Suprapubic skin (tissue), 4 donors: Measurements from ENCODE around the gene CHST13. TPM values are rescaled to one million over a fixed set of nuclear protein-coding genes. Genes with fewer than 3 reads are reported as not detected.

Experiments used
- DNase-seq, 2 donors: peaks; one replicate each; pipeline ENCODE4 v3.0.0-alpha.2; 2019; ENCODE audit warnings: low spot score in 2 of 2
- H3K27ac ChIP-seq: fragments of 200-600 bp; sonication (generic); one replicate; pipeline ENCODE4 v1.5.1; 2019
- H3K27me3 ChIP-seq: fragments of 200-600 bp; sonication (generic); one replicate; pipeline ENCODE4 v1.5.1; 2019
- H3K36me3 ChIP-seq: fragments of 200-600 bp; sonication (generic); one replicate; pipeline ENCODE4 v1.5.1; 2019
- H3K4me1 ChIP-seq: fragments of 200-600 bp; sonication (generic); one replicate; pipeline ENCODE4 v1.5.1; 2019
- H3K4me3 ChIP-seq: fragments of 200-600 bp; sonication (generic); one replicate; pipeline ENCODE4 v1.5.1; 2019; ENCODE audit warnings: mild to moderate bottlenecking
- H3K9me3 ChIP-seq: fragments of 200-600 bp; sonication (generic); one replicate; pipeline ENCODE4 v1.5.1; 2019
- EP300 ChIP-seq: sonication (generic); formaldehyde crosslinking; IDR thresholded peaks from one replicate; pipeline ENCODE4 v1.6.1; 2017; ENCODE audit warnings: antibody characterized with exemption
- POLR2A ChIP-seq, 2 donors: fragments of 450-650 bp; IDR thresholded peaks; one replicate each; pipeline ENCODE4 v1.6.1; 2017; ENCODE audit warnings: antibody characterized with exemption in 2 of 2, mild to moderate bottlenecking in 2 of 2, moderate library complexity in 2 of 2
- POLR2AphosphoS5 ChIP-seq, 3 donors: sonication (generic); formaldehyde crosslinking; IDR thresholded peaks; one replicate each; pipeline ENCODE4 v1.6.1; 2017; ENCODE audit warnings: antibody characterized with exemption in 3 of 3
- WGBS: methylation state at CpG from one replicate; pipeline ENCODE4 v1.1.5; 2018; 5-methylcytosine and 5-hydroxymethylcytosine counted together
- total RNA-seq, 4 donors: library from RNA; depleted of rRNA; stranded (reverse); fragments of >200 nt; gene quantifications; one replicate each; pipeline ENCODE4 v1.1.0, GENCODE V29; 2016
- TF ChIP-seq, protein P1 (sequence below), 2 donors: fragments of 200-600 bp in 1 of 2; fragments of 450-650 bp in 1 of 2; sonication (generic) in 1 of 2; IDR thresholded peaks; one replicate each; pipeline ENCODE4 v1.5.1; 2016 to 2019; ENCODE audit warnings: antibody characterized with exemption in 2 of 2, mild to moderate bottlenecking in 1 of 2, moderate library complexity in 1 of 2

Gene CHST13
- total RNA-seq, 4 donors from 2014 or later, result not detected

DNA sequence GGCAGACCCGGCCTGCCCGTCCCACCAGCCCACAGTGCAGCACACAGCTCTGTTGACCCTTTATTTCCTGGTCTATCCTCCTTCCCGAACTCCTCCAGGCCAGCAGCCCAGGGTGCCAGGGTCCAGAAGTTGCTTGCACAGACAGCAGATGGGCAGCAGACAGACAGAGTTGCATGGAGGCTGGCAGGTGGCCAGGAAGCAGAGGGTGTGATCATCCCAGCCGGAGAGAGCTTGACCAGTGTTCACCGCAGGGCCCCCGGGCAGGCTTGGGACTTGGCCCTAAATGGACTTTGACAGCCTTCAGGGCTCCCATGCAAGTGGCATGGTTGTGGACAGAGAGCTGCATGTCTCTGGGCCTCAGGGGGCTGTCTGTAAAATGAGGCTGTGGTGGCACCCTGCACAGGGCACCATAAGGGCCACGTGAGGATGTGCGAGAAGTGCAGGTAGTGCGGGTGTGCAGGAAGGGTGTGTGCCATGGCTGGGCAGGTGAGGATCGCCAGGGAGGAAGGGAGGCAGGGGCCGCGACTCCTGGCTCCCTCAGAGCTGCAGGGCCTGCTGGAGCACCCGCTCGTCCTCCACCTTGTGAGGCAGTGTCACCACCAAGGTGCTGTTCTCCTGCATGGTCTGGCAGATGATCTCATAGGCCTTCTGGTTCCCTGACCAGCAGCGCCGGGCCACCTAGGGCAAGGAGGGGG lies 42.0 kb upstream of the CHST13 start:
- WGBS, result 80% methylated on average over 10 of the region's 16 CpGs
- Histone ChIP-seq H3K4me3 (no peak overlapping the region), H3K4me1 (peaks cover 7% of the 10 kb centered on the region)

DNA sequence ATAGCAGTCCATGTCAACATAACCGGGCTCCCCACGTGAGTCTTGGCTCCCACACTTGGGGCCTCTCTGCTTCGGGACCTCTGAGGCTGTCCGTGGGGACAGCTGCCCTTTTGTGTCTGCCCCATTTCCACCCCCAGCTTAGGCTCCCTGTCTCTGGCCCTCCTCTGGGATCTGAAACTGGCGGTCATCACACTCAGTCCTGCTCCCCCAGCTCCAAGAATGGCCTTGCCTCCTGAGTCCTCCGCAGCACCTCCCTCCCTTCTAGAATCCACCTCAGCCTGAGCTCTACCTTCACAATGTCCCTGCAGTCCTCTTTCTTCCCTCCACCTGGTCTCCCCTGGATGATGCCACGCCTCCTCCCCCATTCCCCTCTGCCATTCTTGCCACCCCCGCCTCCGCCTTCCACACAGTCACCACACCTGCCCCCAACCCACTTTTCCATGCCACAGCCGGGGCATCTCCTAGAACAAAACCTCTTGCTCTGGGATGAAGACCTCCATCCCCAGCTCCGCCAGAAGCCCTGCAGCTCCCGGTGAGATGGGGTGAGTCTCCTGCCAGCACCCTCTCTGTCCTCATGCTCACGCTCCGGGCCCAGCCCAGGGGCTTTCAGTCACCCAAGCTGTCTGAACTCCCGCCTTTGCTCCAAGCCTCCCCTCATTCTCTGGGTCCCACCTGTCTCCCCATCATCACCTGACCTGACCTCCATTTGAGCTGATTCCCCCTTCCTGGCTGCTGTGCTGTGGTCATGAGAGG lies 41.3 kb upstream of the CHST13 start:
- no peaks in the 10 kb centered on the region for H3K27me3 ChIP-seq
- H3K4me1 ChIP-seq, result peaks cover 7% of the 10 kb centered on the region
- no peaks in the 10 kb centered on the region for H3K36me3 ChIP-seq
- TF ChIP-seq POLR2A (IDR thresholded peaks at IDR 0.05) (no peak), POLR2AphosphoS5 (IDR thresholded peaks at IDR 0.05) (no peak), EP300 (no peak)
- TF ChIP-seq, protein P1, sequence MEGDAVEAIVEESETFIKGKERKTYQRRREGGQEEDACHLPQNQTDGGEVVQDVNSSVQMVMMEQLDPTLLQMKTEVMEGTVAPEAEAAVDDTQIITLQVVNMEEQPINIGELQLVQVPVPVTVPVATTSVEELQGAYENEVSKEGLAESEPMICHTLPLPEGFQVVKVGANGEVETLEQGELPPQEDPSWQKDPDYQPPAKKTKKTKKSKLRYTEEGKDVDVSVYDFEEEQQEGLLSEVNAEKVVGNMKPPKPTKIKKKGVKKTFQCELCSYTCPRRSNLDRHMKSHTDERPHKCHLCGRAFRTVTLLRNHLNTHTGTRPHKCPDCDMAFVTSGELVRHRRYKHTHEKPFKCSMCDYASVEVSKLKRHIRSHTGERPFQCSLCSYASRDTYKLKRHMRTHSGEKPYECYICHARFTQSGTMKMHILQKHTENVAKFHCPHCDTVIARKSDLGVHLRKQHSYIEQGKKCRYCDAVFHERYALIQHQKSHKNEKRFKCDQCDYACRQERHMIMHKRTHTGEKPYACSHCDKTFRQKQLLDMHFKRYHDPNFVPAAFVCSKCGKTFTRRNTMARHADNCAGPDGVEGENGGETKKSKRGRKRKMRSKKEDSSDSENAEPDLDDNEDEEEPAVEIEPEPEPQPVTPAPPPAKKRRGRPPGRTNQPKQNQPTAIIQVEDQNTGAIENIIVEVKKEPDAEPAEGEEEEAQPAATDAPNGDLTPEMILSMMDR (IDR thresholded peaks at IDR 0.05), result no peak
- no peaks in the 10 kb centered on the region for H3K9me3 ChIP-seq
- DNase-seq, result peak in 1 of 2 donors; percentile 52
- H3K4me3 ChIP-seq, result no peak overlapping the region
- no peak overlapping the region for H3K27ac ChIP-seq
- 89% methylated on average over 15 of the region's 15 CpGs for WGBS

More for the DNA sequence above, 42.0 kb upstream of the CHST13 start:
- H3K27me3 ChIP-seq, result no peaks in the 10 kb centered on the region
- peak in 1 of 2 donors; percentile 63 for DNase-seq
- TF ChIP-seq, protein P1 (IDR thresholded peaks at IDR 0.05), result no peak
- no peak overlapping the region for H3K27ac ChIP-seq
- no peaks in the 10 kb centered on the region for H3K9me3 ChIP-seq
- H3K36me3 ChIP-seq, result no peaks in the 10 kb centered on the region

DNA sequence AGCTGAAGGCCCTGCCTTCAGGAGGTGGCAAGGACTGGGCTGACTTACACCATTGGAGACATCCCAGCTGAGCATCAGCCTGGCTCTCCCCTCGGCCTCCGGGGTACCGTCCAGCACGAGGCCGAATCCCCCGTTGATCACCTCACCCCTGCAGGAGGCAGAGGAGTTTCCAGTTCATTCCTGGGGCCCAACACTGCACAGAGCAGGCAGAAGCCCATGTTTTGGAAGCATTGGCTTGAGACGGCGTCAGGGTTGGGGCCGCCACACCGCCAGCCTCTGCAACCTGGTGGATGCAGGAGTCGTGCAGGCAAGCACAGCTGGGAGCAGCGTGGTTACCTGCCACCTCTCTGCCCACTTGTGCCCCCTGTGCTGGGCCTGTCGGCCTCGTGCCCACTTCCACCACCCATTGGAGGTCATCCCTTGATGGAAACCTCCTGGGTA lies 40.6 kb upstream of the CHST13 start:
- 81% methylated on average over 10 of the region's 14 CpGs for WGBS
- TF ChIP-seq, protein P1 (IDR thresholded peaks at IDR 0.05), result no peak
- no peak for TF ChIP-seq POLR2AphosphoS5 (IDR thresholded peaks at IDR 0.05)
- TF ChIP-seq EP300, result no peak
- no peak for TF ChIP-seq POLR2A (IDR thresholded peaks at IDR 0.05)
- H3K27ac ChIP-seq, result no peak overlapping the region
- no peaks in the 10 kb centered on the region for H3K36me3 ChIP-seq
- no peaks in the 10 kb centered on the region for H3K9me3 ChIP-seq
- H3K4me1 ChIP-seq, result peaks cover 7% of the 10 kb centered on the region
- peak in 1 of 2 donors; percentile 51 for DNase-seq
- H3K4me3 ChIP-seq, result no peak overlapping the region
- no peaks in the 10 kb centered on the region for H3K27me3 ChIP-seq

DNA sequence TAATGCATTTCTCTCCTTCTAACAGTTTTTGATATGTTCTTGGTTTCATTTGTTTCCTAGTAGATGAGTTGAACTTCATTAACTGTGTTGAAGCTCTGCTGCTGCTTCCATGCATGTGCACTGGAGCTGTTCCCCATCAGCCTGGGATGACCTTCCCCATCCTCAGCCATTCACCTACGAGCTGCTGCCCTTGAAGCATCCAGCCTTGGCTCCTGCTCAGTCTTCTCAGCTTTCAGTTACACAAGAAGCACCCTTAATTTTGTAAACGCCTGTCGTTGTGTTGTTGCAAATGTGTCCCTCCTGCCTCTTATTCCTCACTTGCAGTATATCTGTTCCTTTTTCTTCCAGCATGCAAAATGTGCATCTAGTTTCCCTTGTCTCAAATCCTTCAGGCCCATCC lies 39.8 kb upstream of the CHST13 start:
- H3K9me3 ChIP-seq, result no peaks in the 10 kb centered on the region
- H3K27me3 ChIP-seq, result no peaks in the 10 kb centered on the region
- H3K4me1 ChIP-seq, result peaks cover 7% of the 10 kb centered on the region
- TF ChIP-seq, protein P1 (IDR thresholded peaks at IDR 0.05), result no peak
- TF ChIP-seq EP300 (no peak), POLR2A (IDR thresholded peaks at IDR 0.05) (no peak), POLR2AphosphoS5 (IDR thresholded peaks at IDR 0.05) (no peak)
- no peak overlapping the region for H3K4me3 ChIP-seq
- WGBS, result 92% methylated on average over 3 of the region's 3 CpGs
- DNase-seq, result no peak
- no peak overlapping the region for H3K27ac ChIP-seq
- no peaks in the 10 kb centered on the region for H3K36me3 ChIP-seq

DNA sequence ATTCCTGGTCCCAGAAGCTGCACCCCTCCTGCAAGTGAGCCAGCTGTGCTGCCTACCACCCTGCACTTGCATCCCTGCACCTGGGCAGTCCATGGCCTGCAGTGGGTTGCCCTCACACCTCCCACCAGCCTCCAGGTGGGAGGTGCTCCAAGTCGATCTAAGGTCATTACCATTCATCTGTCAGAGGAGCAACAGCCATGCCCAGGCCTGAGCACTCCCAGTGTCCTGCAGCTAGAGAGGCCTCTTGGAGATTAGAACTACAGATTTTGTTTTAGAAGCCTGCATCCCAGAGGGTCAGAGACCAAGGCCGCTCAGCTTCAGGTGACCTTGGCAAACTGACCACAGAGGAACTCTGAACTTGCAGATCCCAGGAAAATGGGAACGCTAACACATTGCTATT lies 39.3 kb upstream of the CHST13 start:
- no peaks in the 10 kb centered on the region for H3K27me3 ChIP-seq
- peaks cover 7% of the 10 kb centered on the region for H3K4me1 ChIP-seq
- no peaks in the 10 kb centered on the region for H3K36me3 ChIP-seq
- H3K4me3 ChIP-seq, result no peak overlapping the region
- TF ChIP-seq EP300 (no peak), POLR2AphosphoS5 (IDR thresholded peaks at IDR 0.05) (no peak), POLR2A (IDR thresholded peaks at IDR 0.05) (no peak)
- TF ChIP-seq, protein P1 (IDR thresholded peaks at IDR 0.05), result no peak
- H3K9me3 ChIP-seq, result no peaks in the 10 kb centered on the region
- WGBS, result 81% methylated on average over 3 of the region's 3 CpGs
- DNase-seq, result no peak
- no peak overlapping the region for H3K27ac ChIP-seq
